GM21447 (cell line): ENCODE data around the gene RMND5A.

Experiments used
- ATAC-seq: cut with Tn5 transposase; IDR thresholded peaks from one replicate; pipeline ENCODE4 v1.9.1; 2021; ENCODE audit not compliant: unreplicated experiment

Gene RMND5A

GRCh38 chr2:86764661-86765309 is 44.7 kb downstream of the RMND5A start:
- ATAC-seq = peak; percentile 65

DNA sequence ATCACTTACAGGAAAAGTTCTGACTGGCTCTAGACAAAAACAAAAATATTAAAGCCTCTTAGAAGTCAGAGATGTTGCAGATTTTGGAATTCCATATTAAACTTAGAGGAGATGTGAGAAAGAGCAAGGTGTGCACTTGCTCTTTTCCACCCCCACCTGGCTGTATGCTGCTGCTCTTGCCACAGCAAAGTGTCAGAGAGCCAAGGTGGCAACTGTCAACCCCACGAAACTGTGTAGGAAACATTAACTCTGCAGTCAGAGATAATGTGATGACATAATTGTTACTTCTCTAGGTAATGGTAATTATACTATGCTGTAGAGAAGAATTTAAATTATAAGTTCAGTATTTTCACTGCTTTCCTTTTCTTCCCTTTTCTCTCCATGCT is 45.2 kb downstream of the RMND5A start:
- no peak for ATAC-seq

- ATAC-seq = no peak
Measured at GRCh38 chr2:86768189-86768949, 48.3 kb downstream of the RMND5A start.

DNA sequence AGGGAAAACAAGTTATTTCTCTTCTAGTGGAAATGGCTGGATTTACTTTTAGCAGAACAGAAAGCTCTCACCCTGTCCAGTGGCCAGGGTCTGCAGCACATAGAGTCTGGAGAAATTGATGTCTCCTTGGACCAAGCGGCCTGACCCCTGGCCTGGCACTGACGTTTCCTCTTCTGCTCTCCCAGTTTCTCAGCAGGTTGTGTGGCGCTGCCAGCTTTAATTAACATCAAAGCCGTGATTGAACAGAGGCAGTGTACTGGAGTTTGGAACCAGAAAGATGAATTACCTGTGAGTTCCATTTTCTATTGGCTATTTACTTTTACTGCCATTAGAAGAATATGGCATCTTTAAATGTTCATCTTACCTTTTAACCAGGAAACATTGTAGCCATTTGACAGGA is 49.7 kb downstream of the RMND5A start:
- no peak for ATAC-seq

GRCh38 chr2:86770816-86771301 is 50.8 kb downstream of the RMND5A start:
- ATAC-seq = no peak

GRCh38 chr2:86772611-86773010 is 52.5 kb downstream of the RMND5A start:
- ATAC-seq = no peak

DNA sequence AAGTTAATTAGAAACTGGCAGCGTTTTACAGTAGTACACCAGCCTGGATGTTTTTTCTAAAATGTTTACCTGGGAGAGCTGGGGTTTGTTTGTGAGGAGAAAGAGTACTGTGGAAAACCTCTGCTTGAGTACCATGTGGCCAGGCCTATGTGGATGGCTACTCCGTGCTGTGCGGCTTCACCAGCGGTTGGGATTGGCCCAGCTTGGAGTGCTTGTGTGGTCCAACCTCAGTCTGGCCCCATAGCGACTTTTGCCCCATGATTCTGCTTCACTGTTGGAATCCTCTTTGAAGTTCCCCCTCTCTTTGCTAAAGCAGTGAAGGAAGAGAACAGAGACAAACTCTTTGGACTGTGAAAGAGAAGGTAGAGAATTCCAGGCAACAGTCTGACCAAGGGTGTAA is 54.8 kb downstream of the RMND5A start:
- no peak for ATAC-seq

DNA sequence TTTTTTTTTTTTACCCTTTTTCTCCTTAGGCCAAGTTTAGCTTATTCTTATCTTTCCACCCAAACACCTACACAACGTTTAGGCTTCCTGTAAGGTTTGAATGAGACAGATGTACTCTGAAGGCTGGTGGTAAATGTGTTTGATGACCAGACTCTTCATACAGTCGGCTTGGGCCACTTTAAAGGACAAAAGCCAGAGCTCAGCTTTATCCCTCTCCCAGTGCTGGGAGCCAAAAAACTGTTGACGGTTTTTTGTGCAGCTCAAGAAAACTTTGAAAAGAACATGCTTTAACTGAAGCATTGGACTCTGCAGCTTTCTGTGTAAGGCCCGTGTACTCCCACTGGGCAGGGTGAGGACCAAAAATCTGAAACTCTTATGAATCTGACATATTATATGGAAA is 55.2 kb downstream of the RMND5A start:
- no peak for ATAC-seq

DNA sequence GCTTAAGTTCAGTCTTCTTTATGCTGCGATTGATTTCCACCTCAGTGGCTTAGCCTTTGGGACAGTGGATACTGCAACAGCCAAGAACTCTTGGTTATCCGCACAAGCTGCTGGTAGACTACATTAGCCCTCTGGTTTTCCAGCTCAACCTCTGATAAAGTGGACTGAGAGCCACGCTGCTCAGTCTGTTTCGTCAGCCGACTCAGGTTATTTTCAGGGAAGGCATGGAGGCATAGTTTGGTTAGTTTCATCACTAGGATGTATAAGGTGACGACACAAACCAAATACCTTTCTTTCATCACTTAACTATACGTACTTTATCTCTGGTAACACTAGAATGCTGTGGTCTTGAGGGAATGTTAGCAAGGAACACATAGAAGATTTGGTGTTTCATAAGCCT is 56.4 kb downstream of the RMND5A start:
- no peak for ATAC-seq

DNA sequence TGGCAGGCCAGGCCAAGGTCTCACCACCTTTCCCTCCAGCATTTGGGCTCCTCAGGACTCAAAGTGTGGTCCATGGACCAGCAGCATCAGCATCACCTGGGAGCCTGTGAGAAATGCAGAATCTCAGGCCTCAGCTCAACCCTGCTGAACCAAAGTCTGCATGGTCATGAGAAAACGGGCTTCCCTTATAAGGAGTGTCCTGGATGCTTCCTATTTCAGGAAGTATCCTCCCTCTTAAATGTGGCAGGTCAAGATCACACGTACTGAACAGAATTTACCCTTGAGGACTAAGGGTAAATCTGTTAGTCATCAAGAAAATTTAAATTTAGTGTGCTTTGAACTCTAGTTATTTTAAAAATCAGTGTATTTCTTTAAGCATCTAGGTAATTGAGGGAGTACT is 58.9 kb downstream of the RMND5A start:
- no peak for ATAC-seq

GRCh38 chr2:86779971-86780370 is 59.9 kb downstream of the RMND5A start:
- ATAC-seq = no peak

DNA sequence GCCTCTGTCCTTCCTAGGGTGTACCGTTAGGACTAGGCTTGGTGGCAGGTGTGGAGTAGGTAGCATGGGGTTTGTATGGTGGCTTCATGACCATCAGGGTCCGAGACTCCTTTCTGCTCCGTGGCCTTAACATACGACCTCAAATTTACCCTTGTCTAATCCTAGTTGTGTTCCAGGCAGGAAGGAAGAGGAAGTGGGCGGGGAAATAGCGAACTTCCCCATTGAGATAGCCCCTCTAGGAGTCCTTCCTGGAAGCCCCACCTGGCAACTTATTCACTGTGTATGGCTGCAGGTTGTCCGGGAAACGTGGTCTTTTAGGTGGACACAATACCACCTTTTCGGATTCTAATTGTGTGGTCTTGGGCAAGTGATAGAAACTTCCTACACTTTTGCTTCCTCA is 61.3 kb downstream of the RMND5A start:
- ATAC-seq = no peak

DNA sequence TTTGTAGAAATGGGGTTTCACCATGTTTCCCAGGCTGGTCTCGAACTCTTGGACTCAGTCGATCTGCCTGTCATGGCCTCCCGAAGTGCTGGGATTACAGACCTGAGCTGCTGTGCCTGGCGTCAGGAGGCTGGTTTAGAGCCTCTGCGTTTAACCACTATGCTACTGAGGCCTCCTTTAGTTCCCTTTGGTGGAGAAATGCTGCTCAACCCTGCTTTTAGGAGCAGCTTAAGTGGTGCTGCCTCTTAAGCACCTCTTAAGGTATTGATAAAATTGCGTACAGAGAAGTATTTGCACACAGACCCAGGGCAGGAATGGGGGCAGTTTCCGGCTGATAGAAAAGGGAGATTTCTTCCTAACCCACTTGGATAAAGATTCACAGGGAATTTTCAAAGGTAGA is 62.7 kb downstream of the RMND5A start:
- no peak for ATAC-seq

- peak; percentile 93 for ATAC-seq
Measured at GRCh38 chr2:86783615-86784339, 63.7 kb downstream of the RMND5A start.

- ATAC-seq = no peak
Measured at GRCh38 chr2:86785456-86785855, 65.4 kb downstream of the RMND5A start.

DNA sequence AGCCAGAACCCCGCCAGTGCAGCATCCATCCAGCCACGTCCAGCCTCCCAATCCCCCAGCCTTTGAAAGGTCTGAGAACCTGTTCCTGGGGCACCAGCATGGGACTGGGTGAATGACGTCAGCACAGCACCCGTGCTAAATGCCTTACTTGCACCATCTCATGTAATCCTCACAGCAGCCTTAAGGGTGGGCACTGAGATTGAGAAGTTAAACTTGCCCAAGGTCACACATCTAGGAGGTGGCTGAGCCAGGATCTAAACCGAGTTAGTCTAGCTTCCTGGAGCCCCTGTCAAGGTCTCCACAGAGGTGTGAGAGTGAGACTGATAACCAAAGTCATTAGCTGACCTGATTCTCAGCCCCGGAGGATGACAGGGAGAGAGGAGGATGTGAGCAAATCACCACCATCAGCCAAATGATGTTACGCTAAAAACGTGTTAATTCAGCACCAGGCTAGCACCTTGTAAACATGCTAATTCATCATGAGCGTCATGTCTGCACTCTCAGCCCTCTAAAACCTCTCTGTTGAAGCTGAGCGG is 66.0 kb downstream of the RMND5A start:
- no peak for ATAC-seq

DNA sequence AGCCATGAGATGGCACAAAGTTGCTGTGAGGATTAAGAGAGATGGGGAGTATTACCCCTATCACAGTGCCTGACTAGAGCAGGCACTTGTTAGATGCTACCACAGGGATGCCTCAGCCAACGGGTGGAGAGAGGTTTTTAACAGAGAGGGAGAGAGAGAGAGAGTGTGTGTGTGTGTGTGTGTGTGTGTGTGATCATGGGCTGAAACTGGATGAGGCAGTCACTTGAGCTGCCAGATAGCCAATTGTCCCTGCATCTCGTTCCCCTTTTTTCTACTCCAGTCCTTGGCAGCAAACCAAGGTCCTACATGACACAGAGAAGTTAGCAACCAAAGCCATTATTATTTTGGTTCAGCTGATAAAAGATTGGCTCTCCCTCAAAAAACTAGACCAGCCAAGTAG is 67.6 kb downstream of the RMND5A start:
- ATAC-seq = no peak

- ATAC-seq = no peak
Measured at GRCh38 chr2:86788165-86788564, 68.1 kb downstream of the RMND5A start.

DNA sequence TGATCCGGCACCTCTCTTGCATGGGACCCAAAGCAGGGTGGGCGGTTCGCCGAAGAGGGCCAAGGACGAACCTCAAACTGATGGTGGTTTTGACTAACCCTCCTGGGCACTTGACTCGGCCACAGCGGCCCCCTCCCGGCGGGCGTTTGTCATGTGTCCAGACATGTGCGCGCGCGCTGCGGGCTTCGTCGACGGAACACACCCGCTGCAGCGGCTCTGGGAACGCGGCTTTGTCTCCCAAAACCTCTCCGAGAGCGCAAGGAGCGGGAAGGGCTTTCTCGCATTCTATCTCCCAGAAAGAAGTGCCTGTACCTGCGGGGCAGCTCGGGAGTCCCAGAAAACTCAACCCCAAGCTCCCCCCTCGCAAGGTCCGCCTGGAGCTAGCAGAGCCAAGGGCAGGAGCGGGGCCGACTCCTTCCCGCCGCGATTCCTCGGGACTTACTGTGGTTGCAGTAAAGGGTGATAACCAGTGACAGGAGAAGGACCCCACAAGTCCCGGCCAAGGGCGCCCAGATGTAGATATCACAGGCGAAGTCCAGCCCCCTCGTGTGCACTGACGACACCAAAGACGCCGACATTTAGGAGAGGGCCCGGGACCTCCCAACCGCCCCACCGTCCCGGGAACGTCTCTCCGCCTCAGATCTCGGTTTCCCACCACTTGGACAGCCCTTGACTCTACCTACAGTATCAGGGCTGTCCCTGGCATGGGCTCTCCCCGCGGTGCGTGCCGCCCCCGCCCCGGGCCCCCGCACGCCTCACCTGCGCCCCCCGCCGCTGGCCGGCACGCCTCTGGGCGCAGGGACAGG is 69.0 kb downstream of the RMND5A start:
- no peak for ATAC-seq

GRCh38 chr2:86789687-86790133 is 69.6 kb downstream of the RMND5A start:
- no peak for ATAC-seq
